ENCODE data around the gene SLC7A5.
"Not testable (repeated sequence)": the region's sequence is repeated elsewhere in the genome, so short reads cannot be mapped to it uniquely, and the experiment has no call there.

- not testable (repeated sequence) for TF ChIP-seq CTCF (IDR thresholded peaks at IDR 0.05; ENCODE audit: borderline replicate concordance, extremely low read depth, low read length, poor library complexity, severe bottlenecking); EZH2 (IDR thresholded peaks at IDR 0.05; ENCODE audit: borderline replicate concordance, low read depth, low read length, severe bottlenecking)
These were observed 44.9 kb upstream of the SLC7A5 start for GRCh38 chr16:87914021-87914725.
